Activated CD8-positive, alpha-beta memory T cell treated with anti-CD3 and anti-CD28 coated beads for 1 hour (primary cell): ENCODE results near the gene KCNJ4.
A peak's percentile ranks its signal among the peaks of the same experiment; 100 is the strongest.
"Not testable (repeated sequence)": the region's sequence is repeated elsewhere in the genome, so short reads cannot be mapped to it uniquely, and the experiment has no call there.

Experiments used
- DNase-seq, 2 donors: peaks; one replicate each; pipeline ENCODE4 v3.0.0-alpha.2; 2020; ENCODE audit warnings: low read depth in 1 of 2; ENCODE audit errors: extremely low read depth in 1 of 2

Gene KCNJ4

DNA sequence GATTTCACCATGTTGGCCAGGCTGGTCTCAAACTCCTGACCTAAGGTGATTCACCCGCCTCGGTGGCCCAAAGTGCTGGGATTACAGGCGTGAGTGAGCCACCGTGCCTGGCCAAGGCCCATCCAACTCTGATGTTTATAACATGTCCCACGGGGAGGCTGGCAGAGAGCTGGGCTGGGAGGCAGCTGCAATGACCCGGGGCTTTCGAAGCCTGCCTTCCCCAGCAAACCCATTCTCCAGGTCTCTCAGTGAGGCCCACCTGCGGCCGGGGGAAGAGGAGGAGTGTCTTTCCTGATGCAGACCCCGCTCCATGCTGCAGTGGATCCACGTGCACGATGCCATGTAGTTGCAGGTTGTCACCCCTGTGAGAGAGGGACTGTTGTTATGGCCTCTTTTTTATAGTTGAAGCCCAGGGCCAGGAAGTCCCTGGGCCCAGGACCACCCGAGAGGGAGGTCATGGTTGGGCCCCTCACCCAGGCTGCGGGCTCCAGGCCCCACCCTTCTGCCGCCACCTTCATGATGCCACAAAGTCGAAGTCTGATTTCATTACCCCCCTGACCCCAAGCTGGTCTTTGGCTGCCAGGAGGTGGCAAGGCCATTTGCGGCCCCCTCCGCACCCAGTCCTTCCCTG is 38.3 kb downstream of the KCNJ4 start:
- no peak for DNase-seq

DNA sequence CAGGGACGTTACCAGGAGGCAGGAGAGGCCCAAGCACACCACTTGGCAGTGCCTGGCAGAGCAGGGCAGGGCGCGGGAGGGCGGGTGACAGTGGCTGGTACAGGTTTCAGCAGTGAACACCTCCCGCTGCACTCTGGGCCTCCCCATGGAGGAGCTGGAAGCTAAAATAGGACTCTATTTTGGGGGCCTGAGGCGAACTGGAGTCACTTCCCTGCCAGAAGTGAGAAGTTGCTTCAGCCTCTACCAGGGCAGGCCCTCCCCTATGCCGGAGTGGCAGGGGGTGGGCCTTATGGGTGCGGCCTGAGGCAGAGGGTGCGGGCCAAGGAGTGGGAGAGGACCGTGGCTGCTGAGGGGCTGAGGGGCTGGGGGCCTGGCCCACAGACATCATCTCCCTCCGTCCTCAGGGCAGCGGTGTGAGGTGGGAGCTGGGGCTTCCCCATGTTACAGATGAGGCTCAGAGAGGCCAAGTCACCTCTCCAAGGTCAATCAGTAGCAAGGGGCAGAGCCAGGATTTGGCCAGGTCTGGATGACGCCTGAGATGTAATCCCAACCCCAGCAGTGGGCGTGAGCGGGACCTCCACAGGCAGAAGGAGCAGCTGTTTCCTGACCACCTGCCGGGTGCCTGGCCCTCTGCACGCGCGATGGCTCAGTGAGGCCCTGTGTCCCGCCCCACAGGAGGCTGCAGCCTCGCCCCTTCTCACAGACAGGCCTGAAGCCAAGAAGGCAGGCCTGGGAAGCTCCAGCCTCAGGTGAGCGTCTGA is 39.3 kb downstream of the KCNJ4 start:
- no peak for DNase-seq

- DNase-seq: no peak
These were observed 40.0 kb downstream of the KCNJ4 start for GRCh38 chr22:38415046-38415445.

DNA sequence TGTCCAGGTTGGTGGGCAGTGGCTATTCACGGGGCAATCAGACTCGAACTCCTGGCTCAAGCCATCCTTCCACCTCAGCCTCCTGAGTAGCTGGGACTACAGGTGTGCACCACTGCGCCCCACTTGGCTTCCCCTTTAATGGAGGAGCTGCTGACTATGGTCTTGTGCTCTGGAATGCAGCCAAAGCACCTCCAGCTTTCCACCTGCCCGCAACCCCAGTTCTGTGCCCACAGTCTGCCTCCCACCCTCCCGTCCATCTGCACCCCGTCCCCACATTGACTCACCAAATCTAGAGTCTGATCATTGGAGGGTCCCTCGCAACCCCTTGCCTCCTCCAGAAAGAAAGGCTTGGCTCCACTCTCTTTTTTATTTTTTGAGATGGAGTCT is 41.0 kb downstream of the KCNJ4 start:
- no peak for DNase-seq

DNA sequence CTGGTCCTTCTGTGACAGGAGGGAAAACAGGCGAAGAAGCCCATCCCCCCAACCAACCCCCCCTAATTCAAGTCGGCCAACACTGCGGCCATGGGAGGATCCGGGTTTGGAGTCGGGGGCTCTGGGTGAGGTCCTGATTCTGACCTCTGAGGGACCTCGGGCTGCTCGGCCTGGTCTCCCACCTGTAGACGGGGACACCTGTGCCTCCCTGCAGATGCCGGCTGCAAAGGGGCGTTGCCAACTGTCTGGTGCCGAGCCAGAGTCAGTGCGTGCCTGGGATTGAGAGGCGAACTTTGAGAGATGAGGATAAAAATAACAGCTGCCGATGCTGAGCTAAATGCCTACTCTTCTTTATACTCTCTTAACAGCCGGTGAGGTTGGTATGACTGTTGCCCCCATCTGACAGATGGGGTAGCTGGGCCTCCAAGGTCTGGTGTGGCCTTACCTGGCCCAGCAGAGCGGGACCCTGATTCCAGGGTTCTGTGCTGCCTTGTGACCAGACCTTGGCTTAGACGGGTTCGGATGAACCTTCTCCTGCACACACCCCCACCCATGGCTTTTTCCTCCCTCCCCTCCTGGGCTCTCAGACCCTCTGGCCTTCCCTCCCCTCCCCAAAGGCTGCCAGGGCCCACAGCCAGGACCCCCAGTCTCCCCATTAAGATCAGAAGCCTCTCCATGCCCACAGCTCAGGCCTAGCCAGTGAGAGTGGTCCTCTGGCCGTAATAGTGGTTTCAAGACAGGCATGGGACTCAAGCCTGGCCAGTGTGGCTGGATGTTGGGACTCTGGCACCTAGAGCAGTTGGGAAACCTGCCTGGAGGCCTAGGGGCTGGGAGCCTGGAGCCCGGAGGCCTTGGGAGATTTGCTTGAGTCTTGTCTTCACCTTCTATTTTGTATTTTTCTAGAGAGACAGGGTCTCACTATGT is 41.7 kb downstream of the KCNJ4 start:
- no peak for DNase-seq

GRCh38 chr22:38412435-38413084 is 42.4 kb downstream of the KCNJ4 start:
- peak in 1 of 2 donors; percentile 27 for DNase-seq

GRCh38 chr22:38411016-38411415 is 44.0 kb downstream of the KCNJ4 start:
- DNase-seq: no peak

DNA sequence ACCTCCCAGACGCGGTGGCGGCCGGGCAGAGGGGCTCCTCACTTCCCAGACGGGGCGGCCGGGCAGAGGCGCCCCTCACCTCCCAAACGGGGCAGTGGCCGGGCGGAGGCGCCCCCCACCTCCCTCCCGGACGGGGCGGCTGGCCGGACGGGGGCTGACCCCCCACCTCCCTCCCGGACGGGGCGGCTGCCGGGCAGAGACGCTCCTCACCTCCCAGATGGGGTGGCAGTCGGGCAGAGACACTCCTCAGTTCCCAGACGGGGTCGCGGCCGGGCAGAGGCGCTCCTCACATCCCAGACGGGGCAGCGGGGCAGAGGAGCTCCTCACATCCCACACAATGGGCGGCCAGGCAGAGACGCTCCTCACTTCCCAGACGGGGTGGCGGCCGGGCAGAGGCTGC is 45.1 kb downstream of the KCNJ4 start:
- DNase-seq: not testable (repeated sequence)

- no peak for DNase-seq
These were observed 48.4 kb downstream of the KCNJ4 start for GRCh38 chr22:38406617-38407016.

DNA sequence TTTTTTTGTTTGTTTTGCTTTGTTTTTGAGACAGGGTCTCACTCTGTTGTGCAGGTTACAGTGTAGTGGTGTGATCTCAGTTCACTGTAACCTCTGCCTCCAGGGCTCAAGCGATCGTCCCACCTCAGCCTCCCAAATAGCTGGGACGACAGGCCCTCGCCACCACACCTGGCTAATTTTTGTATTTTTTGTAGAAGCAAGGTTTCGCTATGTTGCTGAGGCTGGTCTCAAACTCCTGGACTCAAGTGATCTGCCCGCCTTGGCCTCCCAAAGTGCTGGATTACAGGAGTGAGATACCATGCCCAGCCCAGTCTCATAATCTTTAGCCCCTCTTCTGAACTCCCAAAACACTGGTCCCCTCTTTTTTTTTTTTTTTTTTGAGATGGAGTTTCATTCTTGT is 50.6 kb downstream of the KCNJ4 start:
- no peak for DNase-seq

- DNase-seq: no peak
These were observed 51.2 kb downstream of the KCNJ4 start for GRCh38 chr22:38403812-38404211.

DNA sequence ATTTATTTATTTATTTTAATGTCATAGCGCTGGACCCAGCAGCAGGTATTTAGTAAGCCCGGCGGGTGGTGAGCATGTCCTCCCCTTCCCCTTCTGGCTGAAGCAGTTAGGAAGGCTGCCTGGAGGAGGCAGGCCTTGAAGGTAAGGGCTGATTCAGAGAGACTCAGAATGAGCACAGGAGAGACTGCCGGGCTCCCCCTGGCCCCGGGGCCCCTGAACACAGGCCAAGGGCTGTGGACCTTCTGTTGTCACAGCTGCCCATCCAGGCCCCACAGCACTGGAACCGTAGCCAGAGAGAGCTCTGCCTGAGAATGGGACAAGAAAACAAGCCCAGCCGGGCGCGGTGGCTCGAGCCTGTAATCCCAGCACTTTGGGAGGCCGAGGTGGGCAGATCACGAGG is 52.8 kb downstream of the KCNJ4 start:
- no peak for DNase-seq

GRCh38 chr22:38401336-38402084 is 53.5 kb downstream of the KCNJ4 start:
- DNase-seq: no peak

- not testable (repeated sequence) for DNase-seq
These were observed 54.7 kb downstream of the KCNJ4 start for GRCh38 chr22:38400256-38400655.

DNA sequence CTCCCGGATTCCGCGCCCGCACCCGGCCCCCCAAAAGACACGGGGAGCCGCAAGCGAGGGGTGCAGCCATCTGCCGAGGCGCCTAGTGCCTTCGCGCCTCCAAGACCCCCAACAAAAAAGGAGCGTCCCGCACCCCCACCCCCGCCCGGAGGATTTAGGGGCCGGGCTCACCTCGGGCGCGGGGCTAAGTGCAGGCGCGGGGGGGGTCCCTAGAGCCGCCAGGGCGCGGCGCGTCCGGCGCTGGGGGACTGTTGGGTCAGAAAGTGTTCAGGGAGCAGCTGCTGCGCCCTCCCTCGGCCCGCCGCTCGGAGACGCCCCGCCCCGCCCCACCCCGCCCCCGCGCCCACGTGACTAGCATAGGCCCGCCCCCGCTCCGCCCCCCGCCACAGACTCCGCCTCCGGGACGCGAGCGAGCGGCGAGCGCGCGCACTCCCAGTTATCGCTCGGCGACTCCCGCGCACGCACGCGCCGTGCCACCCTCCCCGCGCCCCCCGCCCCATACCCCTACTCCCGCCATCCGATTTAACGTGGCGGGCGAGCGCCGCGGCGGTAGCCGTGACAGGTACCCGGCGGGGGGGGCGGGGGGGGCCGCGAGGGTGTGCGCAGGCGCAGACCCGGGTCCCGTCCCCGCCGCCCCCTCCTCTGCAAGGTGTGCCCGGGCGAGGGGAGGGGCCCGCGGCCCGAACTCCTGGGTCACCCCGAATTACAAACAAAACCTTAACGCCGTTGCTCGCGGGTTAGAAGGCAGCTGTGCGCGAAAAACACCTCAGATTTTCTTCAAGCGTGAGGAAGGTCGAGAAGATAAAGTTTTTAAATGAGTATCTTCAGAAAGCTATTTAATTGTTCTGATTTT is 56.2 kb downstream of the KCNJ4 start:
- DNase-seq: peak; percentile 47 to 79

GRCh38 chr22:38398181-38398608 is 56.8 kb downstream of the KCNJ4 start:
- not testable (repeated sequence) for DNase-seq

GRCh38 chr22:38397189-38398085 is 57.6 kb downstream of the KCNJ4 start:
- no peak for DNase-seq

GRCh38 chr22:38396440-38397069 is 58.4 kb downstream of the KCNJ4 start:
- not testable (repeated sequence) for DNase-seq
